HG03342 (cell line): Measurements from ENCODE around the gene UNCX.
"Not testable (repeated sequence)": the region's sequence is repeated elsewhere in the genome, so short reads cannot be mapped to it uniquely, and the experiment has no call there.

Experiments
- ATAC-seq: cut with Tn5 transposase; IDR thresholded peaks from one replicate; pipeline ENCODE4 v1.9.1; 2021; ENCODE audit warnings: mild to moderate bottlenecking, moderate library complexity; ENCODE audit not compliant: unreplicated experiment

Gene UNCX

GRCh38 chr7:1232623-1233332 lies at the start of gene UNCX:
TSS of gene UNCX (plus strand) at chr7:1232872. CDS start at chr7:1233018, 146 bp downstream.
- ATAC-seq: no peak

DNA sequence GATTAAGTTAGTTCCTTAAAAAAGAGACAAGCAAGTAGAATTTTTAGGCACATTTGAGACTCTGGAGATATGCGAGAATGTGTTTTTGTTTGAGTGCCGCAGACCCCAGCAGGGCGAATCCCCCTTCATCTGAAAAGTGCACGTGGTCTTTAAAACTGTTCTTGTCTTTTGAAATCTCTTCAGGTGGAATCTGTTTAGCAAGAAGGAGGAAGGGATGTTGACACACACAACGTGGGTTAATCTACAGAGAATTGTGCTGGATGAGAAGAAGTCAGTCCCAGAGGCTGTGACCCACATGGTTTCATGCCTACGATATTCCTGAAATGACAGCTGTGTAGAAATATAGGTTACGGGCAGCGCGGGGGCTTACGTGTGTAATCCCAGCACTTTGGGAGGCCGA lies 45.5 kb upstream of the UNCX start:
- no peak for ATAC-seq

DNA sequence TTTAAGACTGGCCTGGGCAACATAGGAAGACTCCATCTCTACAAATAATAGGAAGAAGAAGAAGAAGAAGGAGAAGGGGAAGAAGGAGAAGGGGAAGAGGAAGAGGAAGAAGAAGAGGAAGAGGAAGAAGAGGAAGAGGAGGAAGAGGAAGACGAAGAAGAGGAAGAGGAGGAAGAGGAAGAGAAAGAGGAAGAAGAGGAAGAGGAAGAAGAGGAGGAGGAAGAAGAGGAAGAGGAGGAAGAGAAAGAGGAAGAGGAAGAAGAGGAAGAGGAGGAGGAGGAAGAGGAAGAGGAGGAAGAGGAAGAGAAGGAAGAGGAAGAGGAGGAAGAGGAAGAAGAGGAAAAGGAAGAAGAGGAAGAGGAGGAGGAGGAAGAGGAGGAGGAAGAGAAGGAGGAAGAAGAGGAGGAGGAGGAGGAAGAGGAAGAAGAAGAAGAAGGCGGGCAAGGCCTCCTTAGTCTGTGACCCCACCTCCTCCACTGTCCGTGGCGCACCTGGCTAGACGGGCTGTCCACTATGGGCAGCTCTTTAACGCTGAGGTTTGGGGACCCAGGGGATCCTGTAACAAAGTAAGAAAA lies 43.9 kb upstream of the UNCX start:
- ATAC-seq: no peak

DNA sequence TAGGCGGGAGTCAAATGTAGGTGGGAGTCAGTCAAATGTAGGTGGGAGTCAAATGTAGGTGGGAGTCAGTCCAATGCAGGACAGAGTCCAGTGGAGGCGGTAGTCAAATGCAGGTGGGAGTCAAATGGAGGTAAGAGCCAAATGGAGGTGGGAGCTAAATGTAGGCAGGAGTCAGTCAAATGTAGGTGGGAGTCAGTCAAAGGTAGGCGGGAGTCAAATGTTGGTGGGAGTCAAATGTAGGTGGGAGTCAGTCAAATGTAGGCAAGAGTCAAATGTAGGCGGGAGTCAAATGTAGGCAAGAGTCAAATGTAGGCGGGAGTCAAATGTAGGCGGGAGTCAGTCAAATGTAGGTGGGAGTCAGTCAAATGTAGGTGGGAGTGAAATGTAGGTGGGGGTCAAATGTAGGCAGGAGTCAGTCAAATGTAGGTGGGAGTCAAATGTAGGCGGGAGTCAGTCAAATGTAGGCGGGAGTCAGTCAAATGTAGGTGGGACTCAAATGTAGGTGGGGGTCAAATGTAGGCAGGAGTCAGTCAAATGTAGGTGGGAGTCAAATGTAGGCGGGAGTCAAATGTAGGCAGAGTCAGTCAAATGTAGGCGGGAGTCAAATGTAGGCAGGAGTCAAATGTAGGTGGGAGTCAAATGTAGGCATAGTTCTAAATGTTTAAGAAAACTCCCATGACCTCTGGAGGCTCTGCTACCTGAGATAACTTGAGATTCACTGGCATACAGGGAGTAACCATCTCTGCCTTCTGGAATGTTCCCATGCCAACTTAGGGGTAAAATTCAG lies 42.5 kb upstream of the UNCX start:
- no peak for ATAC-seq

GRCh38 chr7:1192171-1192676 lies 40.4 kb upstream of the UNCX start:
- ATAC-seq: no peak

DNA sequence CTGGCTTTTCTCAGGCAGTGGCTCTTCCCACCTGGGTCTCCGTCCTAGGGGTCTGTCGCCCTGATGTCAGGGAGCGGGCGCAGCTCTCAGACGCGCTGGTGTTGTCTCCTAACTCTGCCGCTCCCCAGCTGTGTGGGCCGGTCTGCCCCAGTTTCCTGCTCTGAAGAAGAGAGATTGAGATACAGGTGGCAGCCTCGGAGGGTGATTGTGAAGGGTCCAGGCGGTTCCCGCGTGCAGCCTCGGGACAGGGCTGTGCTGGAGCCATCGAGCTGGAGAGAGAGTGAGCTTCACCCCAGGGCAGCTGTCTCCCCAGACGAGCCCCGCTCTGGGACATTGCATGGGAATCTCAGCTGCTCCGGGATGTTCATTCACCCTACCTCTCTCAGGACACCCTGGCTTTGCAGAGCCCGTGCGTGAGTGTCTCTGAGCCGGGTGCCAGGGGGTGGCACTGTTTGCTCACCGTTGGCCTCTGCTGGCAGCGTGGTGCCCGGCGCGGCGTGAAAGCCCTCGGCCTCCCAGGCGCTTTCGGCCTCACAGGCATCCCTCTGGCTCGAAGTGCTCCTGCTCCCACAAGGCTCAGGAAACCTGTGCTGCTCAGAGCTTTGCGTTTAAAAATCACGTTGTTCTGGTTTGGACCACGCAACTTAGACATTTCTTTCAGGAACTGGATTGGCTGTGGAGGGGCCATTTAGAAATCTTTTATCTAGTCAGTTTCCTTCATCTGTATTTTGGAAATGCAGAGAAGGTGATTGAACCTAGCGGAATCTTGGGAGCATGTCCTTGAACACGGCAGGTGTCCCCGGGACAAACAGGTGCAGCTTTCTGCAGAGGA lies 38.9 kb upstream of the UNCX start:
- no peak for ATAC-seq

GRCh38 chr7:1196441-1196840 lies 36.2 kb upstream of the UNCX start:
- not testable (repeated sequence) for ATAC-seq

DNA sequence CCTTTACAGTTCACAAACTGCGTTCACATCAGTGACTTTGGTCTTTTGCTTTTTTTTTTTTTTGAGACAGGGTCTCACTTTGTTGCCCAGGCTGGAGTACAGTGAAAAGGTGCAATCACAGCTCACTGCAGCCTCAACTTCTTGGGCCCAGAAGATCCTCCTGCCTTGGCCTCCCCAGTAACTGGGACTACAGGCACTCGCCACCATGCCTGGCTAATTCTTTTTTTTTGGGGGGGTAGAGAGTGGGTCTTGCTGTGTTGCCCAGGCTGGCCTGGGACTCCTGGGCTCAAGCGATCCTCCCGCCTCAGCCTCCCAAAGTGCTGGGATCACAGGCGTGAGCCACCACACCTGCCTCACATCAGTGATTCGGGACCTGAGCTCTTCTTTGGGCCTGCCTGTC lies 35.7 kb upstream of the UNCX start:
- ATAC-seq: no peak

DNA sequence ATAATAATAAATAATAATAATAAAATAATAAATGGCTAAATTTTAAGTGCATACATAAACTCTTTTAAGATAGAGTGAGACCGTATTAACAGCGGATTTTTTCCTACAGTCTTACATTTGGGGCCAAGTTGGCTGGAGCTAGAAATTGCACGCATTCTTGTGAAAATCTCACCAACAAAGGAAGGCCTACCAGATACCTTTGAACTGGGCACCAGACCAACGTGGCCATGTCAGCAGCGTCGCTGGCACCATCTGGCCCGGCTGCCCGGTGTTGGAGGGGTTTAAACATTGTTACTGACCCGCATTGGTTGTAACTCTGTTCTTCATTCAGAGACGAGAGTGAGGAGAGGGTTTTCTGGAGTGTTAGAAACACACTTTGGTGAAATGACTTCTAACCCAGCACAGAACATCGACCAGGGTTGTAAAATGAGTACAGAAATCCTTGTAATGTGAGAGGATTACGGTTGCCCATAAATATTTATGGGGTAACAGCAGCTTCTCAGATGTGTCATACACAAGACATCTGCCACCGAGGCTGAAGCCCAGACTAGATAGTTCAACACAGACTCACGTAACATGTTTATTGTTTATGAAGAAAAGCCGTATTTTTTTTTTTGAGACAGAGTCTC lies 34.6 kb upstream of the UNCX start:
- no peak for ATAC-seq

- no peak for ATAC-seq
Observed at GRCh38 chr7:1200045-1200444, 32.6 kb upstream of the UNCX start.

GRCh38 chr7:1201916-1202315 lies 30.8 kb upstream of the UNCX start:
- no peak for ATAC-seq

DNA sequence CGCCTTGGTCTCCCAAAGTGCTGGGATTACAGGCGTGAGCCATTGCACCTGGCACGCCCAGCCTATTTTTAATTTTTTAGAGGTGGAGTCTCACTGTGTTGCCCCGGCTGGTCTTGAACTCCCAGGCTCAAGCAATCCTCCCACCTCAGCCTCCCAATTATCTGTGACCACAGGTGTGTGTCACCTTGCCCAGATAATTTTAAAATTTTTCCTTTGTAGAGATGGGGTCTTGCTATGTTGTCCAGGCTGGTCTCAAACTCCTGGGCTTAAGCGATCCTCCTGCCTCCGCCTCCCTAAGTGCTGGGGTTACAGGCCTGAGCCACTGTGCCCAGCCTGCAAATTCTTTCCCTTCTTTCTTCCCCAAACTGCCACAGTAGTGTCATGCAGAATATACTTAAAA lies 29.8 kb upstream of the UNCX start:
- not testable (repeated sequence) for ATAC-seq

GRCh38 chr7:1204460-1205140 lies 28.1 kb upstream of the UNCX start:
- no peak for ATAC-seq

- not testable (repeated sequence) for ATAC-seq
Observed at GRCh38 chr7:1205742-1206141, 26.9 kb upstream of the UNCX start.

DNA sequence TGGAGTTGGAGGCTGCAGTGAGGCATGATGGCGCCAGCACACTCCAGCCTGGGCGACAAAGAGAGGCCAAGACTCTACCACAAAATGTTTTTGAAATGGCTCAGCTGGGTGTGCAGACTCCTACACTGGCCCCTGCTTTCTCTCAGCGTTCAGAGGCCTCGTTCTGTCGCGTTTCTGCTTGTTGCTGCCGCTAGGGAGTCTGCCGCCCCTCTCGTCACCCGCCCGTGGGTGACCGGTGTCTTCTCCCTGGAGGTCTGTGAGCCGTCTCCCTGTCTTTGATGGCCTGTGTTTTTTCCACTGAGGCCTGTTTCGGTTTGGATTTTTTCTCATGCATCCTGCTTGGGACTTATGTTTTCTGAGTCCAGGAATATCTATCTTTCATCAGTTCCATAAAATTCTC lies 23.6 kb upstream of the UNCX start:
- no peak for ATAC-seq

- no peak for ATAC-seq
Observed at GRCh38 chr7:1210321-1210978, 22.2 kb upstream of the UNCX start.

GRCh38 chr7:1210979-1211608 lies 21.6 kb upstream of the UNCX start:
- no peak for ATAC-seq

GRCh38 chr7:1211611-1212010 lies 21.1 kb upstream of the UNCX start:
- no peak for ATAC-seq

DNA sequence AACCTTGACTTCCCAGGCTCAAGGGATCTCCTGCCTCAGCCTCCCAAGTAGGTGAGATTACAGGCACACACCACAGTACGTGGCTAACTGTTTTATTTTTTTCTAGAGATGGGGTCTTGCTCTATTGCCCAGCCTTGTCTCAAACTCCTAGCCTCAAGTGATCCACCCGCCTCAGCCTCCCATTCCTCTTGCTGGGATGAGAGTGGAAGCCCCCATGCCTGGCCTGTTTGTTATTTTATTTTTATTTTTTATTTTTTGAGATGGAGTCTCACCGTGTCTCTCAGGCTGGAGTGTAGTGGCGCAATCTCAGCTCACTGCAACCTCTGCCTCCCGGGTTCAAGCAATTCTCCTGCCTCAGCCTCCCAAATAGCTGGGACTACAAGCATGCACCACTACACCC lies 20.6 kb upstream of the UNCX start:
- not testable (repeated sequence) for ATAC-seq
